Panc1 (cell line): Measurements from ENCODE around the gene HS3ST3A1. TPM values are rescaled to one million over a fixed set of nuclear protein-coding genes. Genes with fewer than 3 reads are reported as not detected.

ENCODE experiments used
- ATAC-seq: fragments of 200-7000 bp; cut with Tn5 transposase; 2 replicates; pipeline ENCODE4 v1.9.1; 2020; ENCODE audit warnings: mild to moderate bottlenecking, moderate library complexity
- BruUV-seq: library from RNA; stranded (reverse); fragments of 400-500 nt; replicated peaks from 2 replicates; lab custom pipeline; 2021; lab: Mats Ljungman, UMichigan
- CTCF ChIA-PET: fragments of 300-600 bp; sonication (Branson Sonifier 250); formaldehyde crosslinking; loops from one replicate; lab custom pipeline; 2022; ENCODE audit warnings: antibody characterized with exemption; lab: Charles Lee
- POLR2A ChIA-PET: fragments of 300-600 bp; sonication (Branson Sonifier 250); formaldehyde crosslinking; loops from one replicate; lab custom pipeline; 2022; ENCODE audit warnings: antibody characterized with exemption; lab: Charles Lee
- DNase-seq: peaks from one replicate; pipeline ENCODE4 v3.0.0-alpha.2; 2010; ENCODE audit warnings: low read depth, low spot score
- H3K27ac ChIP-seq: 2 replicates; pipeline ENCODE4 v1.5.1; 2011; ENCODE audit warnings: mild to moderate bottlenecking, low read length, inconsistent platforms
- H3K27me3 ChIP-seq: fragments of 200-500 bp; sonication (Bioruptor generic); 2 replicates; pipeline ENCODE4 v1.6.0; 2014; ENCODE audit warnings: low read length, inconsistent platforms; ENCODE audit not compliant: control insufficient read depth, insufficient read depth
- H3K36me3 ChIP-seq: fragments of 200-500 bp; sonication (Bioruptor generic); 2 replicates; pipeline ENCODE4 v1.5.1; 2014; ENCODE audit warnings: inconsistent platforms, mild to moderate bottlenecking, low read length, moderate library complexity; ENCODE audit not compliant: control insufficient read depth, insufficient read depth
- H3K4me1 ChIP-seq: 2 replicates; pipeline ENCODE4 v1.5.1; 2011; ENCODE audit warnings: inconsistent platforms, mild to moderate bottlenecking, low read length, moderate library complexity; ENCODE audit not compliant: control insufficient read depth, insufficient read depth
- H3K4me3 ChIP-seq, 2 experiments: 2 replicates each; pipeline ENCODE4 v1.5.1; 2011 to 2012; ENCODE audit warnings: low read depth in 2 of 2, low read length in 2 of 2, mild to moderate bottlenecking in 2 of 2, inconsistent platforms in 1 of 2, moderate library complexity in 1 of 2
- H3K9me3 ChIP-seq: fragments of 200-500 bp; sonication (Bioruptor generic); 2 replicates; pipeline ENCODE4 v1.5.1; 2014; ENCODE audit warnings: low read depth, mild to moderate bottlenecking, inconsistent platforms, low read length, moderate library complexity; ENCODE audit not compliant: control insufficient read depth, insufficient read depth
- CTCF ChIP-seq: fragments of 450-650 bp; IDR thresholded peaks from 2 replicates; pipeline ENCODE4 v1.5.1; 2017; ENCODE audit warnings: mild to moderate bottlenecking
- POLR2AphosphoS5 ChIP-seq: IDR thresholded peaks from 2 replicates; pipeline ENCODE4 v1.6.1; 2012; ENCODE audit warnings: mild to moderate bottlenecking, low read depth, low read length, moderate library complexity
- REST ChIP-seq, 2 experiments: IDR thresholded peaks; 2 replicates each; pipeline ENCODE4 v1.6.1; 2011 to 2012; ENCODE audit warnings: low read depth in 2 of 2, control low read depth in 1 of 2, low read length in 1 of 2, mild to moderate bottlenecking in 1 of 2, moderate library complexity in 1 of 2; ENCODE audit not compliant: insufficient read depth in 1 of 2
- SIN3A ChIP-seq: IDR thresholded peaks from 2 replicates; pipeline ENCODE4 v1.6.1; 2012; ENCODE audit warnings: low read depth, mild to moderate bottlenecking, low read length, moderate library complexity, borderline replicate concordance; ENCODE audit not compliant: insufficient read depth
- TCF7L2 ChIP-seq: IDR thresholded peaks from 2 replicates; pipeline ENCODE4 v1.6.1; 2011; ENCODE audit warnings: mild to moderate bottlenecking, low read depth, low read length, inconsistent platforms
- in situ Hi-C: cut with HindIII; loops from 2 replicates; pipeline ENCODE4 v1.10.0; 2016; ENCODE audit warnings: low sequenced_read_pairs, low pct_unique_long_range_greater_than_20kb
- intact Hi-C: fragments of 100-400 bp; cut with micrococcal nuclease; formaldehyde crosslinking; loops from one replicate; pipeline ENCODE4 v1.10.0; 2022; ENCODE audit not compliant: unreplicated experiment
- total RNA-seq: library from RNA; stranded (reverse); gene quantifications from one replicate; pipeline ENCODE4 v1.2.1, GENCODE V29; 2021; ENCODE audit not compliant: unreplicated experiment

HS3ST3A1 gene
- total RNA-seq, 1 experiment from 2014 or later, result 0.31 TPM

GRCh38 chr17:13640551-13640950 is 38.8 kb upstream of the HS3ST3A1 start:
- ChIA-PET POLR2A (interaction anchor here (0.6 kb wide), 1 partner anchor 494 kb away, joined by 4 read pairs; no protein-coding TSS in a partner anchor), CTCF (no interaction called here)
- BruUV-seq, result no TSS peak
- in situ Hi-C loops, result no loop called here
- Histone ChIP-seq H3K4me3 (no peak overlapping the region), H3K27me3 (no peaks in the 10 kb centered on the region), H3K27ac (no peak overlapping the region), H3K4me1 (no peaks in the 10 kb centered on the region), H3K36me3 (no peaks in the 10 kb centered on the region), H3K9me3 (no peaks in the 10 kb centered on the region)
- ATAC-seq (no peak), DNase-seq (no peak)
- intact Hi-C loops, result no loop called here
- TF ChIP-seq REST (IDR thresholded peaks at IDR 0.05; ENCODE audit: insufficient read depth in 1 of 2, low read depth in 2 of 2, low read length in 1 of 2) (no peak), POLR2AphosphoS5 (no peak), TCF7L2 (no peak), CTCF (no peak), SIN3A (no peak)

DNA sequence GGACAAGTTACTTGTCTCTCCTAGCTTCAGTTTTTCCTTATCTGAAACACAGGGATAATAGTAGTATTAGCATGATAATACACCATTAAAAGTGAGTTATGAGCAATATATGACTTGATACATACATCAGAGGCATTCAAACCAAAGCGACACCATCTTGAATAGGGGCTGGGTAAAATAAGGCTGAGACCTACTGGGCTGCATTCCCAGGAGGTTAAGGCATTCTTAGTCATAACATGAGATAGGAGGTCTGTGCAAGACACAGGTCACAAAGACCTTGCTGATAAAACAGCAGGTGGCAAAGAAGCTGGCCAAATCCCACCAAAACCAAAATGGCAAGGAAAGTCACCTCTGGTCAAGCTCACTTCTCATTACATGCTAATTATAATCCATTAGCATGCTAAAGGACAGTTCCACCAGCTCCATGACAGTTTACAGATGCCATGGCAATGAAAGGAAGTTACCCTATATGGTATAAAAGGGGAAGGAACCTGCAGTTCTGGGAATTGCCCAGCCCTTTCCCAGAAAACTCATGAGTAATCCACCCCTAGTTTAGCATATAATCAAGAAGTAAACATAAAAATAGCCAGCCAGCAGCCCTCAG is 37.2 kb upstream of the HS3ST3A1 start:
- Histone ChIP-seq H3K4me3 (no peak overlapping the region), H3K9me3 (no peaks in the 10 kb centered on the region), H3K27ac (no peak overlapping the region), H3K4me1 (no peaks in the 10 kb centered on the region), H3K27me3 (no peaks in the 10 kb centered on the region), H3K36me3 (no peaks in the 10 kb centered on the region)
- ATAC-seq (no peak), DNase-seq (no peak)
- ChIA-PET POLR2A (no interaction called here), CTCF (no interaction called here)
- no TSS peak for BruUV-seq
- TF ChIP-seq SIN3A (no peak), REST (IDR thresholded peaks at IDR 0.05; ENCODE audit: insufficient read depth in 1 of 2, low read depth in 2 of 2, low read length in 1 of 2) (no peak), TCF7L2 (no peak), CTCF (no peak), POLR2AphosphoS5 (no peak)
- in situ Hi-C loops (no loop called here), intact Hi-C loops (no loop called here)
